HEK293 (cell line): ENCODE data around the gene SHISA6.

Source experiments
- CTCF ChIP-seq: fragments of 450-650 bp; formaldehyde crosslinking; IDR thresholded peaks from 2 replicates; pipeline ENCODE4 v1.5.1; 2016; ENCODE audit warnings: missing biosample characterization, missing genetic modification characterization
- HOXA7 ChIP-seq: sonication (generic); formaldehyde crosslinking; IDR thresholded peaks from 2 replicates; pipeline ENCODE4 v1.8.1; 2022; ENCODE audit warnings: missing genetic modification reagents, borderline replicate concordance
- ZBTB17 ChIP-seq: fragments of 450-650 bp; formaldehyde crosslinking; IDR thresholded peaks from 2 replicates; pipeline ENCODE4 v1.5.1; 2016; ENCODE audit warnings: missing biosample characterization, missing genetic modification characterization
- ZNF175 ChIP-seq: fragments of 450-650 bp; formaldehyde crosslinking; IDR thresholded peaks from 2 replicates; pipeline ENCODE4 v1.5.1; 2016; ENCODE audit warnings: missing biosample characterization, missing genetic modification characterization
- ZNF48 ChIP-seq: fragments of 450-650 bp; formaldehyde crosslinking; IDR thresholded peaks from 2 replicates; pipeline ENCODE4 v1.5.1; 2016; ENCODE audit warnings: missing biosample characterization, missing genetic modification characterization
- ZNF510 ChIP-seq: fragments of 450-650 bp; formaldehyde crosslinking; IDR thresholded peaks from 2 replicates; pipeline ENCODE4 v1.5.1; 2018; ENCODE audit warnings: mild to moderate bottlenecking, missing genetic modification characterization, missing biosample characterization; ENCODE audit not compliant: insufficient replicate concordance
- ZNF544 ChIP-seq: fragments of 450-650 bp; formaldehyde crosslinking; IDR thresholded peaks from 2 replicates; pipeline ENCODE4 v1.5.0; 2017; ENCODE audit warnings: missing biosample characterization, missing genetic modification characterization
- TF ChIP-seq, protein P1 (sequence below): fragments of 450-650 bp; formaldehyde crosslinking; IDR thresholded peaks from 2 replicates; pipeline ENCODE4 v1.5.1; 2016; ENCODE audit warnings: missing biosample characterization, missing genetic modification characterization
- TF ChIP-seq, protein P2 (sequence below): fragments of 450-650 bp; formaldehyde crosslinking; IDR thresholded peaks from 2 replicates; pipeline ENCODE4 v1.5.1; 2016; ENCODE audit warnings: missing biosample characterization, missing genetic modification characterization, low read depth
- TF ChIP-seq, protein P3 (sequence below): fragments of 450-650 bp; formaldehyde crosslinking; IDR thresholded peaks from 2 replicates; pipeline ENCODE4 v1.5.1; 2016; ENCODE audit warnings: missing biosample characterization, missing genetic modification characterization
- TF ChIP-seq, protein P4 (sequence below): fragments of 450-650 bp; formaldehyde crosslinking; IDR thresholded peaks from 2 replicates; pipeline ENCODE4 v1.5.1; 2017; ENCODE audit warnings: missing biosample characterization, missing genetic modification characterization

DNA sequence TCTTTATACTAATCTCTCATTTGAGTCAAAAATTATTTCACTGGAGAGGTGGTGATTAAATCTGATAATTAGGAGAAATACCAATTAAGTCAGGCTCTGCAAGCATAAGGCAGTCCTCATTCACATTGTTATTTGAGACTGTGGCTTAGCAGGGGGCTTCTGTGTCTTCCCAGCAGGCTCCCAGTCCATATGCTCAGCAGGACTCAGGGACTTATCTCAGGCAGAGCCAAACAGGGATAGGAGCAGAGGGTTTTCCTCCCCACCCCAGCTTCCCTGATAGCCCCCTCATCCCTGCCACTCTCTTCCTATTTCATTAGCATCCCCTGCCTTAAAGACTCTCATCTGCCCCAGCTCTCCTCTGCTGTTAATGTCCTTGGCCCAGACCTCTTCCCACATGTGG is 252.9 kb downstream of the SHISA6 start:
- TF ChIP-seq, protein P1, sequence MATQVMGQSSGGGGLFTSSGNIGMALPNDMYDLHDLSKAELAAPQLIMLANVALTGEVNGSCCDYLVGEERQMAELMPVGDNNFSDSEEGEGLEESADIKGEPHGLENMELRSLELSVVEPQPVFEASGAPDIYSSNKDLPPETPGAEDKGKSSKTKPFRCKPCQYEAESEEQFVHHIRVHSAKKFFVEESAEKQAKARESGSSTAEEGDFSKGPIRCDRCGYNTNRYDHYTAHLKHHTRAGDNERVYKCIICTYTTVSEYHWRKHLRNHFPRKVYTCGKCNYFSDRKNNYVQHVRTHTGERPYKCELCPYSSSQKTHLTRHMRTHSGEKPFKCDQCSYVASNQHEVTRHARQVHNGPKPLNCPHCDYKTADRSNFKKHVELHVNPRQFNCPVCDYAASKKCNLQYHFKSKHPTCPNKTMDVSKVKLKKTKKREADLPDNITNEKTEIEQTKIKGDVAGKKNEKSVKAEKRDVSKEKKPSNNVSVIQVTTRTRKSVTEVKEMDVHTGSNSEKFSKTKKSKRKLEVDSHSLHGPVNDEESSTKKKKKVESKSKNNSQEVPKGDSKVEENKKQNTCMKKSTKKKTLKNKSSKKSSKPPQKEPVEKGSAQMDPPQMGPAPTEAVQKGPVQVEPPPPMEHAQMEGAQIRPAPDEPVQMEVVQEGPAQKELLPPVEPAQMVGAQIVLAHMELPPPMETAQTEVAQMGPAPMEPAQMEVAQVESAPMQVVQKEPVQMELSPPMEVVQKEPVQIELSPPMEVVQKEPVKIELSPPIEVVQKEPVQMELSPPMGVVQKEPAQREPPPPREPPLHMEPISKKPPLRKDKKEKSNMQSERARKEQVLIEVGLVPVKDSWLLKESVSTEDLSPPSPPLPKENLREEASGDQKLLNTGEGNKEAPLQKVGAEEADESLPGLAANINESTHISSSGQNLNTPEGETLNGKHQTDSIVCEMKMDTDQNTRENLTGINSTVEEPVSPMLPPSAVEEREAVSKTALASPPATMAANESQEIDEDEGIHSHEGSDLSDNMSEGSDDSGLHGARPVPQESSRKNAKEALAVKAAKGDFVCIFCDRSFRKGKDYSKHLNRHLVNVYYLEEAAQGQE (tag by site-specific recombination) = no peak
- no peak for TF ChIP-seq ZNF544 (tag by site-specific recombination)
- no peak for TF ChIP-seq ZNF510 (tag by site-specific recombination)
- no peak for TF ChIP-seq ZNF175 (tag by site-specific recombination)
- TF ChIP-seq CTCF = no peak
- TF ChIP-seq, protein P2, sequence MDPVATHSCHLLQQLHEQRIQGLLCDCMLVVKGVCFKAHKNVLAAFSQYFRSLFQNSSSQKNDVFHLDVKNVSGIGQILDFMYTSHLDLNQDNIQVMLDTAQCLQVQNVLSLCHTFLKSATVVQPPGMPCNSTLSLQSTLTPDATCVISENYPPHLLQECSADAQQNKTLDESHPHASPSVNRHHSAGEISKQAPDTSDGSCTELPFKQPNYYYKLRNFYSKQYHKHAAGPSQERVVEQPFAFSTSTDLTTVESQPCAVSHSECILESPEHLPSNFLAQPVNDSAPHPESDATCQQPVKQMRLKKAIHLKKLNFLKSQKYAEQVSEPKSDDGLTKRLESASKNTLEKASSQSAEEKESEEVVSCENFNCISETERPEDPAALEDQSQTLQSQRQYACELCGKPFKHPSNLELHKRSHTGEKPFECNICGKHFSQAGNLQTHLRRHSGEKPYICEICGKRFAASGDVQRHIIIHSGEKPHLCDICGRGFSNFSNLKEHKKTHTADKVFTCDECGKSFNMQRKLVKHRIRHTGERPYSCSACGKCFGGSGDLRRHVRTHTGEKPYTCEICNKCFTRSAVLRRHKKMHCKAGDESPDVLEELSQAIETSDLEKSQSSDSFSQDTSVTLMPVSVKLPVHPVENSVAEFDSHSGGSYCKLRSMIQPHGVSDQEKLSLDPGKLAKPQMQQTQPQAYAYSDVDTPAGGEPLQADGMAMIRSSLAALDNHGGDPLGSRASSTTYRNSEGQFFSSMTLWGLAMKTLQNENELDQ (tag by site-specific recombination) = no peak
- TF ChIP-seq, protein P3, sequence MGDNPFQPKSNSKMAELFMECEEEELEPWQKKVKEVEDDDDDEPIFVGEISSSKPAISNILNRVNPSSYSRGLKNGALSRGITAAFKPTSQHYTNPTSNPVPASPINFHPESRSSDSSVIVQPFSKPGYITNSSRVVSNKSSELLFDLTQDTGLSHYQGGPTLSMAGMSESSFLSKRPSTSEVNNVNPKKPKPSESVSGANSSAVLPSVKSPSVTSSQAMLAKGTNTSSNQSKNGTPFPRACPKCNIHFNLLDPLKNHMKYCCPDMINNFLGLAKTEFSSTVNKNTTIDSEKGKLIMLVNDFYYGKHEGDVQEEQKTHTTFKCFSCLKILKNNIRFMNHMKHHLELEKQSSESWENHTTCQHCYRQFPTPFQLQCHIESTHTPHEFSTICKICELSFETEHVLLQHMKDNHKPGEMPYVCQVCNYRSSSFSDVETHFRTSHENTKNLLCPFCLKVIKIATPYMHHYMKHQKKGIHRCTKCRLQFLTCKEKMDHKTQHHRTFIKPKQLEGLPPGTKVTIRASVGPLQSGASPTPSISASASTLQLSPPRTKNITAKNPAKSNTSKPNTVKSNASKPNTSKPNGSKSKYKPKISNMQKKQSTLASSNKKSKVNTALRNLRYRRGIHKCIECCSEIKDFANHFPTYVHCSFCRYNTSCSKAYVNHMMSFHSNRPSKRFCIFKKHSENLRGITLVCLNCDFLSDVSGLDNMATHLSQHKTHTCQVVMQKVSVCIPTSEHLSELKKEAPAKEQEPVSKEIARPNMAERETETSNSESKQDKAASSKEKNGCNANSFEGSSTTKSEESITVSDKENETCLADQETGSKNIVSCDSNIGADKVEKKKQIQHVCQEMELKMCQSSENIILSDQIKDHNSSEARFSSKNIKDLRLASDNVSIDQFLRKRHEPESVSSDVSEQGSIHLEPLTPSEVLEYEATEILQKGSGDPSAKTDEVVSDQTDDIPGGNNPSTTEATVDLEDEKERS (tag by site-specific recombination) = no peak
- TF ChIP-seq ZBTB17 (tag by site-specific recombination) = no peak
- no peak for TF ChIP-seq ZNF48 (tag by site-specific recombination)
- TF ChIP-seq, protein P4, sequence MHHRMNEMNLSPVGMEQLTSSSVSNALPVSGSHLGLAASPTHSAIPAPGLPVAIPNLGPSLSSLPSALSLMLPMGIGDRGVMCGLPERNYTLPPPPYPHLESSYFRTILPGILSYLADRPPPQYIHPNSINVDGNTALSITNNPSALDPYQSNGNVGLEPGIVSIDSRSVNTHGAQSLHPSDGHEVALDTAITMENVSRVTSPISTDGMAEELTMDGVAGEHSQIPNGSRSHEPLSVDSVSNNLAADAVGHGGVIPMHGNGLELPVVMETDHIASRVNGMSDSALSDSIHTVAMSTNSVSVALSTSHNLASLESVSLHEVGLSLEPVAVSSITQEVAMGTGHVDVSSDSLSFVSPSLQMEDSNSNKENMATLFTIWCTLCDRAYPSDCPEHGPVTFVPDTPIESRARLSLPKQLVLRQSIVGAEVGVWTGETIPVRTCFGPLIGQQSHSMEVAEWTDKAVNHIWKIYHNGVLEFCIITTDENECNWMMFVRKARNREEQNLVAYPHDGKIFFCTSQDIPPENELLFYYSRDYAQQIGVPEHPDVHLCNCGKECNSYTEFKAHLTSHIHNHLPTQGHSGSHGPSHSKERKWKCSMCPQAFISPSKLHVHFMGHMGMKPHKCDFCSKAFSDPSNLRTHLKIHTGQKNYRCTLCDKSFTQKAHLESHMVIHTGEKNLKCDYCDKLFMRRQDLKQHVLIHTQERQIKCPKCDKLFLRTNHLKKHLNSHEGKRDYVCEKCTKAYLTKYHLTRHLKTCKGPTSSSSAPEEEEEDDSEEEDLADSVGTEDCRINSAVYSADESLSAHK = no peak
- TF ChIP-seq HOXA7 = no peak
